ENCODE results near the gene P2RX7. TPM values are rescaled to one million over a fixed set of nuclear protein-coding genes. Genes with fewer than 3 reads are reported as not detected.
A peak's percentile ranks its signal among the peaks of the same experiment; 100 is the strongest.
"Not testable (repeated sequence)": the region's sequence is repeated elsewhere in the genome, so short reads cannot be mapped to it uniquely, and the experiment has no call there.

Gene P2RX7
- polyA plus RNA-seq, 3 donors: 0.54 to 1.2 (median 0.81) TPM

- DNase-seq: no peak
Observed at GRCh38 chr12:121205491-121205890, 72.8 kb downstream of the P2RX7 start.

- DNase-seq: not testable (repeated sequence)
Observed at GRCh38 chr12:121208571-121208970, 75.9 kb downstream of the P2RX7 start.

DNA sequence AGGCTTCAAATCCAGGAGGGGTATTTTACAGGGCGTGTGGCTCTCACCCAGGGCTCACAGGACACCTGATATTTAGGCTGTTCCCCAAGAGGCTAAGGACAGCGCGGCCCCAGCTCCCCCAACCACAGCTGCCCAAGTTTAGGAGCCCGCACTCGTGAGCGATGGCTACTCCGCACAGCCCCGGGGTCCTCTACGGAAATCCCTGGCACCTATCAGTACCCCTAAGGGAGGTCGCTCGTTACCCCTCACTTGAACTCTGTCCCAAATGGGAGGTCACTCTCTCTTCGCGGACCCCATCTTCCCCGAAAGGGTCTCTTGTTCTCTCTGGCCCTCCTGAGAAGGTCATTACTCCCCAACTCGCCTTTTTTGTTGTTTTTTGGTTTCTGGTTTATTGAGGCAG lies 76.5 kb downstream of the P2RX7 start:
- no peak for DNase-seq

- peak; percentile 76 for DNase-seq
Observed at GRCh38 chr12:121209624-121210572, 77.2 kb downstream of the P2RX7 start, which contains the start of gene P2RX4. TSS of gene P2RX4 (plus strand) at chr12:121210129. CDS start at chr12:121210165, 36 bp downstream.

- no peak for DNase-seq
Observed at GRCh38 chr12:121212875-121213274, 80.2 kb downstream of the P2RX7 start.

DNA sequence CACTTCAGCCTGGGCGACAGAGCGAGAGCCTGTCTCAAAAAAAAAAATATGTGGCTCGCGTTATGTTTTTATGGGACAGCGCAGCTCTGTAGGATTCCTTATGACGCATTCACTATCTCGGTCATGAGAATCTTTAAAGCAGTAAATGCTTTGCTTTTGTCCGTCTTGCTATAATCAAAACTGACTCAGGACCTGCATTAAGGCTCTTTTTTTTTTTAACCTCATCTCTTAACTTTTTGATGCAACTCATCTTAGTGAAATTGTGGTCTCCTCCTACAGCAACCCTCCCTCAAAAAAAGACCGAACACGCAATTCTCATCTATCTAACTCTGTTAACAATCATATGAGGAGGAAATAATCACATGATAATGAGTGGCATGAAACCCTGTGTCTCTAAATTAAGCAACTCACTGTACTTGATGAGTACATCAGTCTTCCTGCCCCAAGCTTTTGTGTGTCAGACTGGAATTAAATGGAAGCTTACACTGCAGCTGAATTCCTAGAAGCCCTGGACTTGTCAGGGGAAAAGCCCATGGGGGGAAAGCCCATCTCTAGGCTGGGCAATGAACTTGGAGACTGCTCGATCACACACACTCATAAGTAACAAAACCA lies 81.6 kb downstream of the P2RX7 start:
- no peak for DNase-seq

- peak; percentile 37 for DNase-seq
Observed at GRCh38 chr12:121214855-121215745, 82.4 kb downstream of the P2RX7 start.

- no peak for DNase-seq
Observed at GRCh38 chr12:121216102-121216501, 83.4 kb downstream of the P2RX7 start.

DNA sequence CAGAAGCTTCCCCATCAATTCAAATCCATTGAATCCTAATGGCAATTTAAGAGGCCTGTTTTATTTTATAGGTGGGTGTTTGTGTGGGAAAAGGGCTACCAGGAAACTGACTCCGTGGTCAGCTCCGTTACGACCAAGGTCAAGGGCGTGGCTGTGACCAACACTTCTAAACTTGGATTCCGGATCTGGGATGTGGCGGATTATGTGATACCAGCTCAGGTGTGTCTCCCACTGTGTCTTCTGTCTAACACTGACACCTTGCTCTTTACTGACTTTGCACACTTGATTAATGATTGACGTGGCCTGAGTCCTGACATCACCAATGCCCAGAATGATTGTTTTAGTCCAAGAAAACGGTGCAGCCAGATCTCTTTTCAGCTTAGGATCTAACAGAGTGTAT lies 84.4 kb downstream of the P2RX7 start:
- peak; percentile 33 for DNase-seq

DNA sequence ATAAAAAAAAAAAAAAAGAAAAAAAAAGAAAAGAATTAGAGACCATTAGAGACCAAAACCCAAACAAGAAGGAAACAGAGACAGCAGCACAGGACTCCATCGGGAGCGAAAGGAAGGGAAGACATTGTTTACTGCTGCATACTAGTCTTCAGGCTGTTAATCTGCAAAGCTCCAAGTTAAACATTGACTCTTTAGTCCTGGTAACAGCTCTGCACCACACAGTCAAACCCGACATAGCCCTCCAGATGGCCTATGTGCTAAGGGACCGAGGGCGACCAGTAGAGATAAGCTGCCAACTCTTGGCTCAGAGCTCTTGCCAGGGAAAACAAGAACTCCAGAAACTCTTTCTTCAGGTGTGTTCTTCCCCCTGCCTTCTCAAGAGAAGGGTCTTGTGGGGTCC lies 85.1 kb downstream of the P2RX7 start:
- no peak for DNase-seq

DNA sequence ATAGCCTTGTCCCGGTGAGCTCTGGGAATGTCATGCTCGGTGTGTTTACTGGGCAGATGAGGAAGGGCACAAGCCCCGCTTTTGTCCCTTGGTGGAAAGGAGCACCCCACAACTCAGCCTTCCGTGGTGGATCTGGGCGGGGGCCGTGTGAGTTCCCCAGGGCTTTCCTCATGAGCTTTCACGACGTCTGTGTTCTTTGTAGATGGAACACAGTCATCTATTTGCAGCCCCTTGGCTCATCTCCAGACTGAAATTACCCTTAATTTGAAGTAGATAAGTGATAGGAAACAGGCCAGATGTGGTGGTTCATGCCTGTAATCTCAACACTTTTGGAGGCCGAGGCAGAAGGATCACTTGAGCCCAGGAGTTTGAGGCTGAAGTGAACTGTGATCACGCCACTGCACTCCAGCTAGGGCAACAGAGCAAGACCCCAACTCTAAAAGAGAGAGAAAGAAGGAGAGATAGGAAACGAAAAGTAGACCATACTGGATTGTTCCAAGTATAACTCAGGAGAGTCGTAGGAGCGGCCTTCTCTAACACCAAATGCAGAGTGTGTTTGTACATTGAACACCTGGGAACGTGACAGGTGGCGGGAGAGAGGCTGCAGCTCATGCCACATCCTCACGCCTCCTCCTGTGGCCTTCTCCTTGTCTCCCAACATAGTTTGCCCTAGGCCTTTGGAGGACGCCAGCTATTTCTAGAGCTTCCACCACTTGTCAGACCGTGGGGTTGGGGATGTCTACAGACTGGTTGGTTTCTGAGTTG lies 86.1 kb downstream of the P2RX7 start:
- no peak for DNase-seq

DNA sequence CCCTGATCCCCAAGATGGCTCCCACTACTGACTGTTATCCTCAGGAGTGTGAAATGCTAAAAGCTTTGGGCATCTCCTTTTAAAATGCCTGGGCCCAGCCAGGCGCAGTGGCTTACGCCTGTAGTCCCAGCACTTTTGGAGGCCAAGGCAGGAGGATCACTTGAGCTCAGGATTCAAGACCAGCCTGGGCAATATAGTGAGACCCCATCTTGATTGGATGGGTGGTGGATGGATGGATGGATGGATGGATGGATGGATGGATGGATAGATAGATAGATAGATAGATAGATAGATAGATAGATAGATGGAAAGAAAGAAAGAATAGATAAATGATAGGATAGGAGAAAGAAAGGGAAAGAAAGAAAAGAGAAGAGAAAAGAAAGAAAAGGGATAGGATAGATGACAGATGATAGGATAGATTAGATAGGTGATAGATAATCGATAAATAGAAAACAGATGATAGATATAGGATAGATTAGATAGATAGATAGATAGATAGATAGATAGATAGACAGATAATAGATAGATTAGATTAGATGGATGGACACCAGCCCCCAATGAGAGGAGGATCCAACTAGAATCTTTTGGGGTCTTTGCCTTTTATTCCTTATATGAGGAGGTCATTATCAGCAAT lies 86.8 kb downstream of the P2RX7 start:
- no peak for DNase-seq

DNA sequence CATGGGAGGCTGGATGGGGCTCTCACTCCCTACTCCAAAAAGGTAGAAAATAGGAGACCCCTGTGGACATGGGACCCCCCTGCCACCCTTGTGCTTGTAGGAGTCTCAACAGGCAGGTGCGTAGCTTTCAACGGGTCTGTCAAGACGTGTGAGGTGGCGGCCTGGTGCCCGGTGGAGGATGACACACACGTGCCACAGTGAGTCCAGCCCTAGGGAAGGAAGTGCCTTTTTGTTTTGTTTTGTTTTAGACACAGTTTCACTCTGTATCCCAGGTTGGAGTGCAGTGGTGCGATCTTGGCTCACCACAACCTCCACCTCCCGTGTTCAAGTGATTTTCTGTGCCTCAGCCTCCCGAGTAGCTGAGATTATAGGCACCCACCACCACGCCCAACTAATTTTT lies 90.2 kb downstream of the P2RX7 start:
- DNase-seq: no peak

- DNase-seq: no peak
Observed at GRCh38 chr12:121223292-121224285, 90.9 kb downstream of the P2RX7 start.

DNA sequence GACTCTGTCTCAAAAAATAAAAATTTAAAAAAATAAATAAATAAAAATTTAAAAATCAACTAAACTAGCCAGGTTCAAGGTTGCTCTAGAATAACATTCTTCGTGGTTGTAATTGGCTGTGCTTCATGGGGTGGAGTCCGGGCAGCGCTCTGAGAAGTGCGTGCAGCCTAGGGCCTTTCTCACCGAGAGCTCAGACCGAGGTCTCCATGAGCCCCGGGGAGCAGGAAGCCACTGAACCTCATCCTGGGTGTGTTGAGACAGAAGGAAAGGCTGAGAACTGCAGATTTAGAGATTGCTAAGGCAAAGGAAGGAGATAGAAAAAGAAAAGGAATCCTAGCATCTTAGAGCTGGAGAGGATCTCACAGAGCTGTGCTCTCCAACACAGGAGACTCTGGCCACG lies 91.9 kb downstream of the P2RX7 start:
- DNase-seq: no peak

DNA sequence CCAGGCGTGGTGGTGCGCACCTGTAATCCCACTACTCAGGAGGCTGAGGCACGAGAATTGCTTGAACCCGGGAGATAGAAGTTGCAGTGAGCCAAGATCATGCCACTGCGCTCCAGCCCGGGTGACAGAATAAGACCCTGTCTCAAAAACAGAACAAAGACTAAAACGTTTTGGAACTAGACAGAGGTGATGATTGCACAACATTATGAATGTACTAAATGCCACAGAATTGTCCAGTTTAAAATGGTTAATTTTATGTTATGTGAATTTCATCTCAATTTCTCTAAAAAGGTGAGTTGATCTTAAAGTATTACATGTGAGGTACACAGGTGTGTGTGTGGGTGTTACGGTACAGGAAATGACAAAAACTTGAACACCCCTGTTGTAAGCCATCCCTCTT lies 93.7 kb downstream of the P2RX7 start:
- no peak for DNase-seq

DNA sequence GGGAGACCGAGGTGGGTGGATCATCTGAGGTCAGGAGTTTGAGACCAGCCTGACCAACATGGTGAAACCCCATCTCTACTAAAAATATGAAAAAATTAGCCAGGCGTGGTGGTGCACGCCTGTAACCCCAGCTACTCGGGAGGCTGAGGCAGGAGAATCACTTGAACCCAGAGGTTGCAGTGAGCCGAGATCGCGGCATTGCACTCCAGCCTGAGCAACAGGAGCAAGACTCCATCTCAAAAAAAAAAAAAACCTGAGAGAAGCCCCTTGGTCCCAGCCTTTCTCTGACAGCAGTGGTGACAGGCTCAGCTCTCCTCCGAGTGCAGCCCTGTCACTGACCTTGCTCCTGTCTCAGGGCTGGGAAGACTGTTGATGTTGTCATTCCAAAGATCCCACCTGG lies 94.2 kb downstream of the P2RX7 start:
- DNase-seq: not testable (repeated sequence)

DNA sequence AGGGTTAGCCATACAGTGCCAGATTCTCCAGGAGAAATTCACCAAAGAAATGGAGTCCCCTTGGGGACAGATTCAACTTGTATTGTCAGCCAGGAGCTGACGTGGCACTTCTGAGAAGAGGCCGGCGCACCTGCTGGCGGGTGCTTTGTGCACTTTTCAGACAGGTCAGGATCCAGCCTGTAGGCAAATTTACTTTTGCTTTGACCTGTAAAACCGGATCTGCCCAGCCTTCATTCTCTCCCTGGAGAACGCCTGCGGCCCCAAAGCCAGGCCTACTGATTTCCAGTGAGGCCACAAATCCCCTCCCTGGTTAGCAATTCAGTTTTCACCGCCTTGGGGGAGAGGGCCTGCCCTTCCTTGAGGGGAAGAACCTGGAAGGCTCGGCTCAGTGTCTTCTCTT lies 94.6 kb downstream of the P2RX7 start:
- no peak for DNase-seq

DNA sequence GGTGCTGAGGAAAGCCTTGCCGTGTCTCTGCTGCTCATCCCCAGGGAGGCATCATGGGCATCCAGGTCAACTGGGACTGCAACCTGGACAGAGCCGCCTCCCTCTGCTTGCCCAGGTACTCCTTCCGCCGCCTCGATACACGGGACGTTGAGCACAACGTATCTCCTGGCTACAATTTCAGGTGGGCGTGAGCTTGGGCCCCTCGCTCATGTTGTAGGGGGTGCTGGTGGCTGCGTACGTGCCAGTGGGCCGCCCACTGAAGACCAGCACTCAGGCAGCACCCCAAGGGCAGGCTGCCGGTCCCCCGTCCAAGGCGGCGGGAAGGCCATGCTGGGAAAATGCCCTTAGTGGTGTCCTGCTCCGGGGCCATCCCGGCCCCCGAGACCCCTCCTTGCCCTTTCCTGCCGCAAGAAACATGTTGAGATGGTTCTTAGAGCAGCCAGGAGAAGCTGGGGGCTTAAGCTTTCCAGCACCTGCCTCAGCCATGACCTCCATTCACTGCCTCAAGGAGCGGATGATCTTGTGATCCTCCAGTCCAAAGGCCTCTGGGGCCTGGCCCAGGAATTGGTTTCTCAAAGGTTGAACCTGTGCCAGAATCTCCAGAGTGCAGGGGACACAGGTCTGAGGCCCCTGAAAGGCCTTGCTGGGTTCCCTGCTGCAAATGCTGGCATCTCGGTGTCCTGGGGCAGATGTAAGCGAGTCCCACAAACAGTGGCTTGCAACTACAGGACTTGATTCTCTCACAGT lies 96.4 kb downstream of the P2RX7 start:
- DNase-seq: no peak
